ENCODE results near the gene TFCP2. TPM values are rescaled to one million over a fixed set of nuclear protein-coding genes. Genes with fewer than 3 reads are reported as not detected.

The TFCP2 gene
- polyA plus RNA-seq, 3 donors: 7.1 to 25.4 (median 14.2) TPM

- intact Hi-C loops (cut with micrococcal nuclease): no loop called here
- no peaks in the 10 kb centered on the region for H3K27me3 ChIP-seq (ENCODE audit: control insufficient read depth in 2 of 2, insufficient read depth in 2 of 2, low read length in 2 of 2)
- H3K4me1 Mint-ChIP-seq: no peaks in the 10 kb centered on the region
Measured at GRCh38 chr12:51185171-51185717, 12.3 kb upstream of the TFCP2 start.

GRCh38 chr12:51183816-51184215 lies 10.9 kb upstream of the TFCP2 start:
- Mint-ChIP-seq H3K36me3 (no peaks in the 10 kb centered on the region), H3K27me3 (ENCODE audit: low read depth in 3 of 3) (peaks cover 0 to 4% (median 0%) of the 10 kb centered on the region in 3 donors), H3K4me3 (no peak overlapping the region), H3K9me3 (peaks cover 0 to 3% (median 0%) of the 10 kb centered on the region in 7 donors), H3K4me1 (no peaks in the 10 kb centered on the region), H3K27ac (no peak overlapping the region)
- Histone ChIP-seq H3K27ac (ENCODE audit: low read depth in 1 of 2, low read length in 2 of 2) (no peak overlapping the region), H3K4me3 (replicated peaks in 1 of 3; ENCODE audit: low read depth in 2 of 3, low read length in 3 of 3) (no peak overlapping the region), H3K27me3 (ENCODE audit: control insufficient read depth in 2 of 2, insufficient read depth in 2 of 2, low read length in 2 of 2) (no peaks in the 10 kb centered on the region), H4K20me1 (ENCODE audit: insufficient read depth, low read length) (no peaks in the 10 kb centered on the region), H3K4me1 (ENCODE audit: control insufficient read depth in 1 of 2, insufficient read depth in 2 of 2, low read length in 2 of 2) (no peaks in the 10 kb centered on the region), H3K9me3 (replicated peaks in 1 of 2; ENCODE audit: control insufficient read depth in 1 of 2, insufficient read depth in 1 of 2, low read length in 2 of 2) (no peaks in the 10 kb centered on the region), H3K9ac (ENCODE audit: insufficient read depth, low read length, poor library complexity, severe bottlenecking) (no peak overlapping the region), H2AFZ (ENCODE audit: insufficient read depth, low read depth, low read length, poor library complexity, severe bottlenecking) (no peak overlapping the region), H3K79me2 (ENCODE audit: insufficient read depth, low read length) (no peaks in the 10 kb centered on the region), H3K36me3 (replicated peaks in 1 of 2; ENCODE audit: control insufficient read depth in 1 of 2, insufficient read depth in 2 of 2, low read length in 2 of 2) (no peaks in the 10 kb centered on the region), H3K4me2 (replicated peaks; ENCODE audit: extremely low read depth, low read length, poor library complexity, severe bottlenecking) (no peak overlapping the region)
- 44% methylated on average over 1 of the region's 3 CpGs for WGBS (ENCODE audit: insufficient coverage)
- intact Hi-C loops (cut with micrococcal nuclease): no loop called here
- TF ChIP-seq CTCF (IDR thresholded peaks at IDR 0.05): no peak
- DNase-seq: no peak

More at GRCh38 chr12:51185171-51185717, 12.3 kb upstream of the TFCP2 start:
- Histone ChIP-seq H3K9me3 (replicated peaks in 1 of 2; ENCODE audit: control insufficient read depth in 1 of 2, insufficient read depth in 1 of 2, low read length in 2 of 2) (no peaks in the 10 kb centered on the region), H3K4me1 (ENCODE audit: control insufficient read depth in 1 of 2, insufficient read depth in 2 of 2, low read length in 2 of 2) (no peaks in the 10 kb centered on the region), H3K79me2 (ENCODE audit: insufficient read depth, low read length) (no peaks in the 10 kb centered on the region), H3K4me2 (replicated peaks; ENCODE audit: extremely low read depth, low read length, poor library complexity, severe bottlenecking) (no peak overlapping the region), H3K27ac (ENCODE audit: low read depth in 1 of 2, low read length in 2 of 2) (no peak overlapping the region), H3K9ac (ENCODE audit: insufficient read depth, low read length, poor library complexity, severe bottlenecking) (no peak overlapping the region), H4K20me1 (ENCODE audit: insufficient read depth, low read length) (no peaks in the 10 kb centered on the region), H2AFZ (ENCODE audit: insufficient read depth, low read depth, low read length, poor library complexity, severe bottlenecking) (no peak overlapping the region), H3K36me3 (replicated peaks in 1 of 2; ENCODE audit: control insufficient read depth in 1 of 2, insufficient read depth in 2 of 2, low read length in 2 of 2) (no peaks in the 10 kb centered on the region), H3K4me3 (replicated peaks in 1 of 3; ENCODE audit: low read depth in 2 of 3, low read length in 3 of 3) (no peak overlapping the region)
- WGBS (ENCODE audit: insufficient coverage): 96% methylated on average over 3 of the region's 6 CpGs
- TF ChIP-seq CTCF (IDR thresholded peaks at IDR 0.05): no peak
- no peak for DNase-seq
- Mint-ChIP-seq H3K36me3 (peaks cover 0 to 3% of the 10 kb centered on the region in 2 donors), H3K4me3 (peak overlapping the region in 1 of 2 donors; percentile 6), H3K27ac (no peak overlapping the region), H3K27me3 (ENCODE audit: low read depth in 3 of 3) (peaks cover 0 to 4% (median 0%) of the 10 kb centered on the region in 3 donors), H3K9me3 (peaks cover 0 to 2% (median 0%) of the 10 kb centered on the region in 7 donors)
